Brain microvascular endothelial cell (primary cell): ENCODE results near the gene KIAA1614.

ENCODE experiments used
- DNase-seq: peaks from one replicate; pipeline ENCODE4 v3.0.0-alpha.2; 2020
- H3K27ac ChIP-seq: fragments of 250-450 bp; sonication (Bioruptor Pico); 2 replicates; pipeline ENCODE4 v1.5.1; 2020; ENCODE audit warnings: mild to moderate bottlenecking, moderate library complexity
- H3K27me3 ChIP-seq: fragments of 250-450 bp; sonication (Bioruptor Pico); replicated peaks from 2 replicates; pipeline ENCODE4 v1.5.1; 2020; ENCODE audit warnings: mild to moderate bottlenecking
- H3K36me3 ChIP-seq: fragments of 250-450 bp; sonication (Bioruptor Pico); replicated peaks from 2 replicates; pipeline ENCODE4 v1.5.1; 2020; ENCODE audit warnings: mild to moderate bottlenecking
- H3K4me3 ChIP-seq: 2 replicates; pipeline ENCODE4 v1.5.1; 2011; ENCODE audit warnings: low read depth, mild to moderate bottlenecking, control low read depth, low read length, moderate library complexity
- CTCF ChIP-seq: IDR thresholded peaks from 2 replicates; pipeline ENCODE4 v1.5.1; 2011; ENCODE audit warnings: low read depth, mild to moderate bottlenecking, moderate library complexity, low read length, control low read depth, inconsistent platforms; ENCODE audit errors: missing control alignments
- in situ Hi-C: cut with HindIII; loops from 2 replicates; pipeline ENCODE4 v1.10.0; 2017; ENCODE audit warnings: low sequenced_read_pairs, low pct_ligation_motif_present

The KIAA1614 gene

GRCh38 chr1:180924939-180925338 is 12.2 kb downstream of the KIAA1614 start:
- in situ Hi-C loops, result no loop called here
- Histone ChIP-seq H3K4me3 (no peak overlapping the region), H3K36me3 (no peaks in the 10 kb centered on the region), H3K27me3 (no peaks in the 10 kb centered on the region), H3K27ac (no peak overlapping the region)
- DNase-seq, result no peak
- no peak for TF ChIP-seq CTCF

GRCh38 chr1:180925471-180926051 is 12.9 kb downstream of the KIAA1614 start:
- DNase-seq, result no peak
- TF ChIP-seq CTCF, result no peak
- Histone ChIP-seq H3K27ac (no peak overlapping the region), H3K27me3 (no peaks in the 10 kb centered on the region), H3K36me3 (no peaks in the 10 kb centered on the region), H3K4me3 (no peak overlapping the region)
- in situ Hi-C loops, result no loop called here

GRCh38 chr1:180926164-180926981 is 13.7 kb downstream of the KIAA1614 start:
- Histone ChIP-seq H3K27ac (no peak overlapping the region), H3K36me3 (no peaks in the 10 kb centered on the region), H3K4me3 (no peak overlapping the region), H3K27me3 (no peaks in the 10 kb centered on the region)
- TF ChIP-seq CTCF, result no peak
- in situ Hi-C loops, result no loop called here
- DNase-seq, result no peak

- H3K27me3 ChIP-seq, result no peaks in the 10 kb centered on the region
- DNase-seq, result no peak
- H3K27ac ChIP-seq, result no peak overlapping the region
- no peaks in the 10 kb centered on the region for H3K36me3 ChIP-seq
- no peak overlapping the region for H3K4me3 ChIP-seq
- no peak for TF ChIP-seq CTCF
- in situ Hi-C loops, result no loop called here
Measured at GRCh38 chr1:180927348-180927747, 14.7 kb downstream of the KIAA1614 start.

GRCh38 chr1:180927841-180928240 is 15.1 kb downstream of the KIAA1614 start:
- no peak overlapping the region for H3K4me3 ChIP-seq
- in situ Hi-C loops, result no loop called here
- no peaks in the 10 kb centered on the region for H3K36me3 ChIP-seq
- DNase-seq, result no peak
- H3K27me3 ChIP-seq, result no peaks in the 10 kb centered on the region
- H3K27ac ChIP-seq, result no peak overlapping the region
- no peak for TF ChIP-seq CTCF
